Measurements from ENCODE around the gene TRIM33.
A peak's percentile ranks its signal among the peaks of the same experiment; 100 is the strongest.
"Not testable (repeated sequence)": the region's sequence is repeated elsewhere in the genome, so short reads cannot be mapped to it uniquely, and the experiment has no call there.

The TRIM33 gene

GRCh38 chr1:114456586-114456985 is 54.4 kb downstream of the TRIM33 start:
- H3K27ac ChIP-seq = no peak overlapping the region
- ChIA-PET CTCF (no interaction called here), POLR2A (ENCODE audit: low non-redundant PET) (no interaction called here)
- no peak for TF ChIP-seq CTCF (conservative IDR thresholded peaks at IDR 0.05; ENCODE audit: low read depth)
- no peak for DNase-seq (ENCODE audit: low spot score)

- POLR2A ChIA-PET (ENCODE audit: low non-redundant PET) = no interaction called here
Measured at GRCh38 chr1:114455102-114455785, 55.8 kb downstream of the TRIM33 start.

GRCh38 chr1:114454539-114454938 is 56.5 kb downstream of the TRIM33 start:
- no peak for TF ChIP-seq CTCF (conservative IDR thresholded peaks at IDR 0.05; ENCODE audit: low read depth)
- POLR2A ChIA-PET (ENCODE audit: low non-redundant PET) = no interaction called here
- no peak overlapping the region for H3K27ac ChIP-seq
- CTCF ChIA-PET = no interaction called here
- DNase-seq (ENCODE audit: low spot score) = no peak

More at GRCh38 chr1:114455102-114455785, 55.8 kb downstream of the TRIM33 start:
- H3K27ac ChIP-seq = no peak overlapping the region
- peak; percentile 10 for DNase-seq (ENCODE audit: low spot score)
- no peak for TF ChIP-seq CTCF (conservative IDR thresholded peaks at IDR 0.05; ENCODE audit: low read depth)
- CTCF ChIA-PET = interaction anchor here (0.6 to 0.7 kb wide), 2 partner anchors 537 to 598 kb away, joined by 3 read pairs; no protein-coding TSS in a partner anchor

GRCh38 chr1:114453361-114453784 is 57.6 kb downstream of the TRIM33 start:
- DNase-seq (ENCODE audit: low spot score) = no peak
- ChIA-PET CTCF (interaction anchor here (0.5 kb wide), 1 partner anchor 502 kb away, joined by 5 read pairs; no protein-coding TSS in a partner anchor), POLR2A (ENCODE audit: low non-redundant PET) (no interaction called here)
- no peak overlapping the region for H3K27ac ChIP-seq
- TF ChIP-seq CTCF (conservative IDR thresholded peaks at IDR 0.05; ENCODE audit: low read depth) = no peak

GRCh38 chr1:114448370-114449036 is 62.5 kb downstream of the TRIM33 start:
- no peak for DNase-seq (ENCODE audit: low spot score)
- CTCF ChIA-PET = interaction anchor here (0.6 kb wide), 1 partner anchor 83 kb away, joined by 4 read pairs; no protein-coding TSS in a partner anchor
- POLR2A ChIA-PET (ENCODE audit: low non-redundant PET) = no interaction called here
- H3K27ac ChIP-seq = no peak overlapping the region
- no peak for TF ChIP-seq CTCF (conservative IDR thresholded peaks at IDR 0.05; ENCODE audit: low read depth)

GRCh38 chr1:114446198-114446597 is 64.8 kb downstream of the TRIM33 start:
- ChIA-PET POLR2A (ENCODE audit: low non-redundant PET) (no interaction called here), CTCF (interaction anchor here (0.7 to 1.4 kb wide), 2 partner anchors 21 to 113 kb away, joined by 3 to 6 read pairs; no protein-coding TSS in a partner anchor)
- no peak overlapping the region for H3K27ac ChIP-seq
- no peak for TF ChIP-seq CTCF (conservative IDR thresholded peaks at IDR 0.05; ENCODE audit: low read depth)
- DNase-seq (ENCODE audit: low spot score) = no peak

GRCh38 chr1:114443226-114443625 is 67.8 kb downstream of the TRIM33 start:
- DNase-seq (ENCODE audit: low spot score); H3K27ac ChIP-seq; POLR2A ChIA-PET (ENCODE audit: low non-redundant PET): not testable (repeated sequence)
- CTCF ChIA-PET = interaction anchor here (0.9 kb wide), 1 partner anchor 96 kb away, joined by 4 read pairs; no protein-coding TSS in a partner anchor
